HepG2 (cell line): ENCODE data around the gene MYRFL. TPM values are rescaled to one million over a fixed set of nuclear protein-coding genes. Genes with fewer than 3 reads are reported as not detected.

Experiments used
- ATAC-seq: fragments of 200-7000 bp; cut with Tn5 transposase; 3 replicates; pipeline ENCODE4 v1.9.1; 2020; ENCODE audit warnings: mild to moderate bottlenecking, moderate library complexity
- BruUV-seq: library from RNA; stranded (reverse); fragments of 400-500 nt; replicated peaks from 2 replicates; lab custom pipeline; 2021; lab: Mats Ljungman, UMichigan
- CTCF ChIA-PET: fragments of 300-600 bp; formaldehyde crosslinking; extraction: SDS; loops from one replicate; lab custom pipeline; 2021; ENCODE audit warnings: low total read pairs, inconsistent platforms, low intra/inter-chr PET ratio; lab: Yijun Ruan, JAX
- POLR2A ChIA-PET: fragments of 350-600 bp; sonication (Branson Sonifier 250); formaldehyde crosslinking; loops from one replicate; lab custom pipeline; 2020; ENCODE audit warnings: antibody characterized with exemption, inconsistent platforms; lab: Yijun Ruan, JAX
- DNase-seq: peaks from one replicate; pipeline ENCODE4 v3.0.0-alpha.2; 2015; ENCODE audit warnings: low spot score
- FAIRE-seq: peaks from 3 replicates; lab custom pipeline; 2011; peaks lifted over from hg19 to GRCh38; lab: Jason Lieb, UNC
- H2AFZ ChIP-seq: one replicate; pipeline ENCODE4 v1.6.1; 2011; ENCODE audit warnings: low read length, inconsistent platforms
- H3K27ac ChIP-seq: fragments of 300-600 bp; 3 replicates; pipeline ENCODE4 v1.8.0; 2011; ENCODE audit warnings: mixed run types, mild to moderate bottlenecking, mixed read lengths, low read length, inconsistent platforms; ENCODE audit not compliant: insufficient read depth; ENCODE audit errors: extremely low read length
- H3K27me3 ChIP-seq, 2 experiments: fragments of 200-600 bp in 1 of 2; 2 replicates in 1 of 2; 3 replicates in 1 of 2; pipeline versions ENCODE4 v1.6.0 to v1.8.0; 2011; ENCODE audit warnings: low read length in 2 of 2, mild to moderate bottlenecking in 2 of 2, moderate library complexity in 2 of 2, inconsistent platforms in 1 of 2; ENCODE audit not compliant: insufficient read depth in 2 of 2, control insufficient read depth in 1 of 2
- H3K36me3 ChIP-seq, 2 experiments: fragments of 200-600 bp in 1 of 2; replicated peaks in 1 of 2; 2 replicates in 1 of 2; 3 replicates in 1 of 2; pipeline versions ENCODE4 v1.5.1 to v1.8.0; 2011; ENCODE audit warnings: low read length in 2 of 2, inconsistent platforms in 1 of 2; ENCODE audit not compliant: insufficient read depth in 2 of 2, control insufficient read depth in 1 of 2
- H3K4me1 ChIP-seq: 2 replicates; pipeline ENCODE4 v1.5.1; 2012; ENCODE audit warnings: low read length, inconsistent platforms; ENCODE audit not compliant: insufficient read depth
- H3K4me2 ChIP-seq: 2 replicates; pipeline ENCODE4 v1.6.0; 2011; ENCODE audit warnings: low read depth, low read length, inconsistent platforms
- H3K4me3 ChIP-seq, 3 experiments: fragments of 200-600 bp in 1 of 3; sonication (generic), shearing (Covaris generic) in 1 of 3; replicated peaks in 1 of 3; 2 replicates each; pipeline ENCODE4 v1.5.1; 2011 to 2016; ENCODE audit warnings: low read length in 3 of 3, inconsistent platforms in 2 of 3, low read depth in 2 of 3, mild to moderate bottlenecking in 2 of 3, control low read depth in 1 of 3, mixed read lengths in 1 of 3; ENCODE audit not compliant: insufficient read depth in 1 of 3
- H3K79me2 ChIP-seq: one replicate; pipeline ENCODE4 v1.6.1; 2011; ENCODE audit warnings: low read length, inconsistent platforms; ENCODE audit not compliant: insufficient read depth
- H3K9ac ChIP-seq: 2 replicates; pipeline ENCODE4 v1.6.0; 2011; ENCODE audit warnings: mild to moderate bottlenecking, low read depth, low read length, inconsistent platforms; ENCODE audit not compliant: insufficient read depth
- H3K9me3 ChIP-seq: 2 replicates; pipeline ENCODE4 v1.5.1; 2012; ENCODE audit warnings: mild to moderate bottlenecking, low read length
- H4K20me1 ChIP-seq: 2 replicates; pipeline ENCODE4 v1.6.0; 2011; ENCODE audit warnings: inconsistent platforms, mild to moderate bottlenecking, low read length, moderate library complexity; ENCODE audit not compliant: insufficient read depth
- FOXA3 ChIP-seq: IDR thresholded peaks from 2 replicates; pipeline ENCODE4 v1.6.1; 2016; ENCODE audit warnings: missing genetic modification reagents, missing compliant biosample characterization
- RAD51 ChIP-seq: fragments of 450-650 bp; IDR thresholded peaks from 2 replicates; pipeline ENCODE4 v1.6.1; 2016; ENCODE audit warnings: borderline replicate concordance
- SNRNP70 ChIP-seq: fragments of 200-400 bp; formaldehyde crosslinking; IDR thresholded peaks from 2 replicates; pipeline ENCODE4 v1.6.1; 2017; ENCODE audit warnings: mild to moderate bottlenecking, low read depth, low read length, moderate library complexity
- SOX13 ChIP-seq, 3 experiments: fragments of 450-650 bp in 1 of 3; sonication (generic) in 1 of 3; formaldehyde crosslinking in 1 of 3; IDR thresholded peaks in 2 of 3; conservative IDR thresholded peaks in 1 of 3; 2 replicates each; pipeline versions ENCODE4 v1.5.0 to v1.6.1; 2016 to 2020; ENCODE audit warnings: antibody characterized with exemption in 1 of 3, mild to moderate bottlenecking in 1 of 3, missing compliant biosample characterization in 1 of 3, missing genetic modification reagents in 1 of 3, moderate library complexity in 1 of 3
- SSRP1 ChIP-seq: IDR thresholded peaks from 2 replicates; pipeline ENCODE4 v1.6.1; 2016; ENCODE audit warnings: control low read depth
- in situ Hi-C: cut with HindIII; loops from 2 replicates; pipeline ENCODE4 v1.10.0; 2017; ENCODE audit warnings: low pct_unique_long_range_greater_than_20kb; ENCODE audit not compliant: extremely low pct_ligation_motif_present
- intact Hi-C: fragments of 100-400 bp; cut with micrococcal nuclease; formaldehyde crosslinking; loops from one replicate; pipeline ENCODE4 v1.10.0; 2022; ENCODE audit not compliant: unreplicated experiment
- polyA plus RNA-seq, 8 experiments: library from polyadenylated mRNA; depleted of rRNA in 3 of 8; stranded (reverse) in 7 of 8; unstranded in 1 of 8; fragments of >200 nt; fragmentation: Illumina TruSeq in 4 of 8; extraction: Trizol in 4 of 8; gene quantifications; 2 replicates each; pipeline versions ENCODE4 v1.2.1 to v1.2.3, GENCODE V29; 2011 to 2016; ENCODE audit warnings: low read depth in 4 of 8, missing spikeins in 1 of 8, mixed read lengths in 1 of 8; ENCODE audit not compliant: insufficient read depth in 1 of 8
- total RNA-seq, 5 experiments: library from RNA; depleted of rRNA; stranded (reverse); fragments of >200 nt; fragmentation: Illumina TruSeq; extraction: Trizol; gene quantifications; 2 replicates each; pipeline ENCODE4 v1.2.3, GENCODE V29; 2016; ENCODE audit warnings: low read depth in 1 of 5
- TF ChIP-seq, protein P1 (sequence below), 2 experiments: fragments of 450-650 bp in 1 of 2; sonication (generic) in 1 of 2; formaldehyde crosslinking; IDR thresholded peaks; 2 replicates each; pipeline versions ENCODE4 v1.5.0 to v1.8.0; 2020 to 2022; ENCODE audit warnings: mild to moderate bottlenecking in 1 of 2, missing genetic modification reagents in 1 of 2
- TF ChIP-seq, protein P2 (sequence below): IDR thresholded peaks from 2 replicates; pipeline ENCODE4 v1.4.0; 2020; ENCODE audit warnings: mild to moderate bottlenecking, missing genetic modification reagents

The MYRFL gene
- total and polyA plus RNA-seq, 2 of the 13 experiments (the other 11 are each of a cell fraction or from before 2014, with no cell fraction given), result 0.09 to 0.11 TPM

DNA sequence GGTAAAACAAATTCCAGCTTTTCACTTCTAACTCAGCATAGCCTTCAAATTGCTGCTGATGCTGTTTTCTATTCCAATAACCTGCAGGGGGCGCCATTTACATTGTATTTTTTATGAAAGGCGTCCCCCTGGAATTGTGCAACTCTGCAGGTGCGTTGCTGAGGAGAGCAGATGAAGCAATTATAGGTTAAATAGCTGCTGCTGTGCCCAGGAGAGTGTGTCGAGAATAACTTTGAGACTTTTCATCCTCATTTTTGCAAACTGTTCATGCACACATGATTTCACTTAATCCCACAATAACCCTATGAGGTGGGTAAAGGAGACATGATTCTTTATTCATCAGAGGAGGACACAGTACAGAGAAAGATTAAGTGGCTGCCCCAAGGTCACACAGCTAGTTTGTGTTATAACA is 75.7 kb downstream of the MYRFL start (continued):
- no peak for TF ChIP-seq SOX13 (IDR thresholded peaks at IDR 0.05)
- 0 out of 4 replicates have a peak, but pooled peaks of 1 of the 2 experiments have one; percentile 6 for TF ChIP-seq SOX13 (CRISPR knock-in tag; conservative IDR thresholded peaks at IDR 0.05 in 1 of 2, IDR thresholded peaks at IDR 0.05 in 1 of 2)
- TF ChIP-seq FOXA3, result 0 out of 2 replicates have a peak, but pooled peaks have one; percentile 16
- no peak for TF ChIP-seq SNRNP70
- TF ChIP-seq, protein P1, sequence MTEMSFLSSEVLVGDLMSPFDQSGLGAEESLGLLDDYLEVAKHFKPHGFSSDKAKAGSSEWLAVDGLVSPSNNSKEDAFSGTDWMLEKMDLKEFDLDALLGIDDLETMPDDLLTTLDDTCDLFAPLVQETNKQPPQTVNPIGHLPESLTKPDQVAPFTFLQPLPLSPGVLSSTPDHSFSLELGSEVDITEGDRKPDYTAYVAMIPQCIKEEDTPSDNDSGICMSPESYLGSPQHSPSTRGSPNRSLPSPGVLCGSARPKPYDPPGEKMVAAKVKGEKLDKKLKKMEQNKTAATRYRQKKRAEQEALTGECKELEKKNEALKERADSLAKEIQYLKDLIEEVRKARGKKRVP (CRISPR knock-in tag; IDR thresholded peaks at IDR 0.05), result peak in 1 of 2 experiments; percentile 62; a peak in 1 of 4 replicates
- TF ChIP-seq, protein P2, sequence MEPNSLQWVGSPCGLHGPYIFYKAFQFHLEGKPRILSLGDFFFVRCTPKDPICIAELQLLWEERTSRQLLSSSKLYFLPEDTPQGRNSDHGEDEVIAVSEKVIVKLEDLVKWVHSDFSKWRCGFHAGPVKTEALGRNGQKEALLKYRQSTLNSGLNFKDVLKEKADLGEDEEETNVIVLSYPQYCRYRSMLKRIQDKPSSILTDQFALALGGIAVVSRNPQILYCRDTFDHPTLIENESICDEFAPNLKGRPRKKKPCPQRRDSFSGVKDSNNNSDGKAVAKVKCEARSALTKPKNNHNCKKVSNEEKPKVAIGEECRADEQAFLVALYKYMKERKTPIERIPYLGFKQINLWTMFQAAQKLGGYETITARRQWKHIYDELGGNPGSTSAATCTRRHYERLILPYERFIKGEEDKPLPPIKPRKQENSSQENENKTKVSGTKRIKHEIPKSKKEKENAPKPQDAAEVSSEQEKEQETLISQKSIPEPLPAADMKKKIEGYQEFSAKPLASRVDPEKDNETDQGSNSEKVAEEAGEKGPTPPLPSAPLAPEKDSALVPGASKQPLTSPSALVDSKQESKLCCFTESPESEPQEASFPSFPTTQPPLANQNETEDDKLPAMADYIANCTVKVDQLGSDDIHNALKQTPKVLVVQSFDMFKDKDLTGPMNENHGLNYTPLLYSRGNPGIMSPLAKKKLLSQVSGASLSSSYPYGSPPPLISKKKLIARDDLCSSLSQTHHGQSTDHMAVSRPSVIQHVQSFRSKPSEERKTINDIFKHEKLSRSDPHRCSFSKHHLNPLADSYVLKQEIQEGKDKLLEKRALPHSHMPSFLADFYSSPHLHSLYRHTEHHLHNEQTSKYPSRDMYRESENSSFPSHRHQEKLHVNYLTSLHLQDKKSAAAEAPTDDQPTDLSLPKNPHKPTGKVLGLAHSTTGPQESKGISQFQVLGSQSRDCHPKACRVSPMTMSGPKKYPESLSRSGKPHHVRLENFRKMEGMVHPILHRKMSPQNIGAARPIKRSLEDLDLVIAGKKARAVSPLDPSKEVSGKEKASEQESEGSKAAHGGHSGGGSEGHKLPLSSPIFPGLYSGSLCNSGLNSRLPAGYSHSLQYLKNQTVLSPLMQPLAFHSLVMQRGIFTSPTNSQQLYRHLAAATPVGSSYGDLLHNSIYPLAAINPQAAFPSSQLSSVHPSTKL (CRISPR knock-in tag), result peak; percentile 18; the same call in 1 of the 2 replicates

DNA sequence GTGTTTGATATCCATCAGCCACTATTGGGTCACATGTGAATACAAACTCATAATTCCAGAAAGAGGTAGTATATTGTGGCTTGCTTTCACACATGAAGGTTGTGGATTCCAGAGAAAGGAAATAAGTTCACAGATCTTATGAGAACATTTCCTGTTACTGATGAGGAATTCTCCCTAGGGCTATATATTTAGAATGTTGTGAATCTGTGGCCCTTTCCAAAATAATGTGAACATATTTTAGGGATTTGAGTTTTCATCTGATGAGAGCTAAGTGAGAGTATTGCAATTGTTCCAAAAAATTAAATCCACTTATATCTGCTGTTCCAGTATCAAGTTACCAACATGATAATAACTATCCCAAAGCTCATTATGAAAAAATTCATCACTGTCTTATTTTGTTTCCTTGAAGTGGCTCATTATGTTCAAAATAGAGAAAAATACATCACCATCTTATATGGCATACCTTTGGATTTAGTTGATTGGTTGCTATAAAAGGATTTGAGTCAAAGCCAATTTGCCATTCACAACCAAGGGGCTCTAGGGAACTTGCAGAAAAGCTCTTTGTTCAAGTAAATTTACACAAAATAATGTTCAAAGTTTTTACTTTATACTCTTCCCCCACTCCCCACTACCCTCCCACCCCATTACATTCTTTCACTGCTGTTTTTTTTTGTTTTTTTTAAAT is 76.3 kb downstream of the MYRFL start:
- DNase-seq (no peak), FAIRE-seq (no peak), ATAC-seq (no peak)
- Histone ChIP-seq H3K9ac (no peak overlapping the region), H2AFZ (no peak overlapping the region), H3K36me3 (no peaks in the 10 kb centered on the region), H3K27ac (no peak overlapping the region), H3K79me2 (no peaks in the 10 kb centered on the region), H3K4me1 (no peaks in the 10 kb centered on the region), H3K4me3 (no peak overlapping the region), H3K9me3 (no peaks in the 10 kb centered on the region), H3K27me3 (no peaks in the 10 kb centered on the region), H4K20me1 (no peaks in the 10 kb centered on the region), H3K4me2 (no peak overlapping the region)
- in situ Hi-C loops (loop anchor here (10.0 kb wide), 1 partner anchor 673 kb away; no protein-coding TSS in a partner anchor), intact Hi-C loops (loop anchor here (5.0 kb wide), 2 partner anchors 341 to 816 kb away; partner anchors contain the start of gene CNOT2)
- no TSS peak for BruUV-seq
- POLR2A ChIA-PET, result no interaction called here
- TF ChIP-seq SSRP1 (CRISPR knock-in tag) (no peak), RAD51 (no peak)
- CTCF ChIA-PET, result interaction anchor here (1.3 to 2.0 kb wide), 3 partner anchors 675 to 828 kb away, joined by 4 to 26 read pairs (median 8); no protein-coding TSS in a partner anchor
